ENCODE measurements around the gene XXYLT1.

The XXYLT1 gene

GRCh38 chr3:195282961-195283360 lies 12.0 kb upstream of the XXYLT1 start:
- TF ChIP-seq, protein P1, sequence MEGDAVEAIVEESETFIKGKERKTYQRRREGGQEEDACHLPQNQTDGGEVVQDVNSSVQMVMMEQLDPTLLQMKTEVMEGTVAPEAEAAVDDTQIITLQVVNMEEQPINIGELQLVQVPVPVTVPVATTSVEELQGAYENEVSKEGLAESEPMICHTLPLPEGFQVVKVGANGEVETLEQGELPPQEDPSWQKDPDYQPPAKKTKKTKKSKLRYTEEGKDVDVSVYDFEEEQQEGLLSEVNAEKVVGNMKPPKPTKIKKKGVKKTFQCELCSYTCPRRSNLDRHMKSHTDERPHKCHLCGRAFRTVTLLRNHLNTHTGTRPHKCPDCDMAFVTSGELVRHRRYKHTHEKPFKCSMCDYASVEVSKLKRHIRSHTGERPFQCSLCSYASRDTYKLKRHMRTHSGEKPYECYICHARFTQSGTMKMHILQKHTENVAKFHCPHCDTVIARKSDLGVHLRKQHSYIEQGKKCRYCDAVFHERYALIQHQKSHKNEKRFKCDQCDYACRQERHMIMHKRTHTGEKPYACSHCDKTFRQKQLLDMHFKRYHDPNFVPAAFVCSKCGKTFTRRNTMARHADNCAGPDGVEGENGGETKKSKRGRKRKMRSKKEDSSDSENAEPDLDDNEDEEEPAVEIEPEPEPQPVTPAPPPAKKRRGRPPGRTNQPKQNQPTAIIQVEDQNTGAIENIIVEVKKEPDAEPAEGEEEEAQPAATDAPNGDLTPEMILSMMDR (IDR thresholded peaks at IDR 0.05; ENCODE audit: control extremely low read depth, extremely low read depth, low read depth, missing control alignments), result no peak
- CTCF ChIA-PET, result interaction anchor here (0.7 to 5.1 kb wide), 4 partner anchors 8 to 14 kb away, joined by 3 to 31 read pairs (median 4); partner anchors contain the start of gene XXYLT1
- no peak for DNase-seq (ENCODE audit: extremely low spot score)
- POLR2A ChIA-PET, result no interaction called here

DNA sequence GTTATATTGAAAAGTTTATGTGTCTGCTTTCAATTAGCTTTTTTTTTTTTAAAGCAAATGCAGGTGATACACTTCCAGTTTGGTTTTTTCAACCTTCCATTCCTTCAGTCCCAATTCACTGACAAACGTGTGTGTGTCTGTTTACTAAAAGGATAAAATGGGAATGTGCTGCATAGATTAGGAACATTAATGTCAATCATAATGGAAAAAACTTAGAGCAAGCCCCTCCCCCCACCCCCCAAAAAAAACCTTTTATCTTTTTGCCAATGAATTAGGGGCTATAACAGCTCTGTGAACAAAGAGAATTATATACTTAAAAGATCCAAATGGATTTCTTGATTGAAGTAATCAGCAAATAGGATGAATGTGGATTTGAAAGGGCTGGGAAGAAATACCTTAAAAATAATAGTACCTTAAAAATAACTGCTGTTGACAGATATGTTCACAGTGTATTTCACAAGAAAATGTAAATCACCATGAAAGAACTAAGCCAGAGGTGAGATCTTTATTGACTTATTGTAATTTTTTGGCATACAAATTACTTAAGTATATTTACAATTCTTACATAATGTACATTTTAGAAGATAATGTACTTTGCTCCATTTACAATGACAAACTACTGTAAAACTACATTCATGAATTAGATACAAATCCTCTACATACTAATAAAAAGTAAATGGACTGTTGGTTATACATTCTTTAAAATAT lies 3.5 kb upstream of the XXYLT1 start:
- ChIA-PET POLR2A (no interaction called here), CTCF (interaction anchor here (1.2 to 12.6 kb wide), 8 partner anchors 9 to 576 kb away, joined by 3 to 215 read pairs (median 5); no protein-coding TSS in a partner anchor)
- DNase-seq (ENCODE audit: extremely low spot score), result no peak
- TF ChIP-seq, protein P1 (IDR thresholded peaks at IDR 0.05; ENCODE audit: control extremely low read depth, extremely low read depth, low read depth, missing control alignments), result no peak

GRCh38 chr3:195271410-195272243 lies 668 bp upstream of the XXYLT1 start:
- ChIA-PET CTCF (interaction anchor here (0.6 to 12.6 kb wide), 67 partner anchors 10 to 644 kb away, joined by 3 to 215 read pairs (median 4); partner anchors contain the start of genes ACAP2, LSG1 and PPP1R2), POLR2A (interaction anchor here (1.2 kb wide), 1 partner anchor 171 kb away, joined by 3 read pairs; the partner anchor contains the start of gene ACAP2)
- DNase-seq (ENCODE audit: extremely low spot score), result peak; percentile 91
- TF ChIP-seq, protein P1 (IDR thresholded peaks at IDR 0.05; ENCODE audit: control extremely low read depth, extremely low read depth, low read depth, missing control alignments), result peak; percentile 93

- CTCF ChIA-PET, result interaction anchor here (0.7 to 12.6 kb wide), 43 partner anchors 8 to 637 kb away, joined by 3 to 215 read pairs (median 5); partner anchors contain the start of genes ACAP2, LSG1, PPP1R2 and TMEM44
- peak; percentile 53 for DNase-seq (ENCODE audit: extremely low spot score)
- POLR2A ChIA-PET, result interaction anchor here (0.6 kb wide), 1 partner anchor 21 kb away, joined by 3 read pairs; no protein-coding TSS in a partner anchor
- TF ChIP-seq, protein P1 (IDR thresholded peaks at IDR 0.05; ENCODE audit: control extremely low read depth, extremely low read depth, low read depth, missing control alignments), result peak; percentile 12
Measured at GRCh38 chr3:195270079-195270816, 711 bp downstream of the XXYLT1 start.

- no peak for DNase-seq (ENCODE audit: extremely low spot score)
- TF ChIP-seq, protein P1 (IDR thresholded peaks at IDR 0.05; ENCODE audit: control extremely low read depth, extremely low read depth, low read depth, missing control alignments), result no peak
- ChIA-PET POLR2A (interaction anchor here (0.6 kb wide), 1 partner anchor 20 kb away, joined by 3 read pairs; no protein-coding TSS in a partner anchor), CTCF (interaction anchor here (0.8 to 12.6 kb wide), 21 partner anchors 8 to 636 kb away, joined by 3 to 215 read pairs (median 7); partner anchors contain the start of genes LSG1, PPP1R2 and TMEM44)
Measured at GRCh38 chr3:195269375-195270078, 1.4 kb downstream of the XXYLT1 start.

All from GM10248 (cell line).